IMR-90 (cell line): Measurements from ENCODE around the gene HIVEP3. TPM values are rescaled to one million over a fixed set of nuclear protein-coding genes. Genes with fewer than 3 reads are reported as not detected.
A peak's percentile ranks its signal among the peaks of the same experiment; 100 is the strongest.

ENCODE experiments used
- ATAC-seq: fragments of 200-7000 bp; cut with Tn5 transposase; 2 replicates; pipeline ENCODE4 v1.9.1; 2020; ENCODE audit warnings: low read depth, mild to moderate bottlenecking, moderate library complexity
- BruUV-seq: library from RNA; stranded (reverse); fragments of 400-500 nt; replicated peaks from 2 replicates; lab custom pipeline; 2021; lab: Mats Ljungman, UMichigan
- CTCF ChIA-PET: fragments of 300-600 bp; formaldehyde crosslinking; extraction: SDS; loops from one replicate; lab custom pipeline; 2021; ENCODE audit warnings: antibody characterized with exemption; lab: Yijun Ruan, JAX
- POLR2A ChIA-PET: fragments of 300-600 bp; sonication (Branson Sonifier 250); formaldehyde crosslinking; loops from one replicate; lab custom pipeline; 2022; ENCODE audit warnings: antibody characterized with exemption; ENCODE audit not compliant: unreplicated experiment; lab: Charles Lee
- DNase-seq: peaks from one replicate; pipeline ENCODE4 v3.0.0; 2013
- H2AFZ ChIP-seq: replicated peaks from 2 replicates; pipeline ENCODE3; 2013; ENCODE audit warnings: low read length, mild to moderate bottlenecking; ENCODE audit not compliant: poor library complexity
- H2AK5ac ChIP-seq: 2 replicates; pipeline ENCODE4 v1.6.1; 2013; ENCODE audit warnings: low read depth, low read length, inconsistent platforms
- H2AK9ac ChIP-seq: replicated peaks from 2 replicates; pipeline ENCODE3; 2013; ENCODE audit warnings: mild to moderate bottlenecking, low read depth, low read length, moderate library complexity; ENCODE audit not compliant: poor library complexity
- H2BK120ac ChIP-seq: 2 replicates; pipeline ENCODE4 v1.6.1; 2013; ENCODE audit warnings: low read depth, low read length, inconsistent platforms
- H2BK15ac ChIP-seq: 3 replicates; pipeline ENCODE4 v1.6.1; 2013; ENCODE audit warnings: low read depth, low read length, inconsistent platforms
- H2BK20ac ChIP-seq: 2 replicates; pipeline ENCODE4 v1.6.1; 2013; ENCODE audit warnings: low read depth, mild to moderate bottlenecking, inconsistent platforms, low read length, moderate library complexity
- H2BK5ac ChIP-seq: 2 replicates; pipeline ENCODE4 v1.6.1; 2013; ENCODE audit warnings: mild to moderate bottlenecking, low read depth, low read length, inconsistent platforms; ENCODE audit not compliant: poor library complexity, severe bottlenecking
- H3K14ac ChIP-seq: replicated peaks from 2 replicates; pipeline ENCODE4 v1.6.1; 2013; ENCODE audit warnings: low read depth, low read length, inconsistent platforms
- H3K18ac ChIP-seq: 2 replicates; pipeline ENCODE4 v1.6.1; 2013; ENCODE audit warnings: low read depth, low read length, control low read depth
- H3K23ac ChIP-seq: 2 replicates; pipeline ENCODE4 v1.6.1; 2013; ENCODE audit warnings: low read depth, low read length, inconsistent platforms
- H3K27ac ChIP-seq: 2 replicates; pipeline ENCODE4 v1.5.1; 2013; ENCODE audit warnings: mild to moderate bottlenecking, control low read depth, low read length; ENCODE audit not compliant: insufficient read depth
- H3K27me3 ChIP-seq: 2 replicates; pipeline ENCODE4 v1.6.1; 2013; ENCODE audit warnings: low read length; ENCODE audit not compliant: control insufficient read depth, insufficient read depth
- H3K36me3 ChIP-seq: 2 replicates; pipeline ENCODE4 v1.6.1; 2013; ENCODE audit warnings: low read length, mixed read lengths; ENCODE audit not compliant: control insufficient read depth, insufficient read depth
- H3K4ac ChIP-seq: 2 replicates; pipeline ENCODE4 v1.6.1; 2013; ENCODE audit warnings: low read depth, low read length, inconsistent platforms
- H3K4me1 ChIP-seq: 2 replicates; pipeline ENCODE4 v1.6.1; 2013; ENCODE audit warnings: low read length, mixed read lengths; ENCODE audit not compliant: control insufficient read depth, insufficient read depth
- H3K4me2 ChIP-seq: 2 replicates; pipeline ENCODE4 v1.6.1; 2013; ENCODE audit warnings: low read depth, mild to moderate bottlenecking, control low read depth, low read length, moderate library complexity
- H3K4me3 ChIP-seq: 2 replicates; pipeline ENCODE4 v1.5.1; 2013; ENCODE audit warnings: low read depth, mild to moderate bottlenecking, control low read depth, low read length, moderate library complexity; ENCODE audit not compliant: insufficient read depth
- H3K56ac ChIP-seq: 2 replicates; pipeline ENCODE4 v1.6.1; 2013; ENCODE audit warnings: low read length, inconsistent platforms; ENCODE audit not compliant: insufficient read depth; ENCODE audit errors: extremely low read depth
- H3K79me1 ChIP-seq, 2 experiments: 2 replicates each; pipeline ENCODE4 v1.6.1; 2013; ENCODE audit warnings: low read length in 2 of 2, inconsistent platforms in 1 of 2, low read depth in 1 of 2
- H3K9ac ChIP-seq: 2 replicates; pipeline ENCODE4 v1.6.1; 2013; ENCODE audit warnings: low read depth, low read length, control low read depth
- H3K9me1 ChIP-seq: 2 replicates; pipeline ENCODE4 v1.6.1; 2013; ENCODE audit warnings: low read length, inconsistent platforms; ENCODE audit not compliant: insufficient read depth
- H3K9me3 ChIP-seq: 2 replicates; pipeline ENCODE4 v1.6.1; 2013; ENCODE audit warnings: low read length; ENCODE audit not compliant: control insufficient read depth, insufficient read depth
- H4K20me1 ChIP-seq: 2 replicates; pipeline ENCODE4 v1.6.1; 2013; ENCODE audit warnings: low read length, inconsistent platforms; ENCODE audit not compliant: insufficient read depth
- H4K5ac ChIP-seq: 2 replicates; pipeline ENCODE4 v1.6.1; 2013; ENCODE audit warnings: mild to moderate bottlenecking, low read depth, low read length, control low read depth
- H4K8ac ChIP-seq, 2 experiments: 2 replicates each; pipeline ENCODE4 v1.6.1; 2013; ENCODE audit warnings: low read depth in 2 of 2, low read length in 2 of 2, control low read depth in 1 of 2, inconsistent platforms in 1 of 2
- H4K91ac ChIP-seq: 2 replicates; pipeline ENCODE4 v1.6.1; 2013; ENCODE audit warnings: low read depth, low read length, inconsistent platforms; ENCODE audit not compliant: insufficient read depth
- BHLHE40 ChIP-seq: fragments of 150-350 bp; IDR thresholded peaks from 2 replicates; pipeline ENCODE4 v1.6.1; 2016; ENCODE audit warnings: mild to moderate bottlenecking, low read depth, low read length
- CEBPB ChIP-seq: IDR thresholded peaks from 2 replicates; pipeline ENCODE4 v1.6.1; 2012; ENCODE audit warnings: low read depth, low read length, improper control_type of control experiment
- CHD1 ChIP-seq: IDR thresholded peaks from 2 replicates; pipeline ENCODE4 v1.6.1; 2012; ENCODE audit warnings: low read depth, low read length, improper control_type of control experiment
- CTCF ChIP-seq: conservative IDR thresholded peaks from 2 replicates; pipeline ENCODE4 v1.5.1; 2012; ENCODE audit warnings: mild to moderate bottlenecking, low read depth, low read length, improper control_type of control experiment
- ELK1 ChIP-seq: fragments of 150-350 bp; IDR thresholded peaks from 2 replicates; pipeline ENCODE4 v1.6.1; 2016; ENCODE audit warnings: low read depth, mild to moderate bottlenecking, low read length, moderate library complexity, borderline replicate concordance
- FOS ChIP-seq: fragments of 150-350 bp; IDR thresholded peaks from 2 replicates; pipeline ENCODE4 v1.6.1; 2016; ENCODE audit warnings: low read depth, low read length
- MAFK ChIP-seq: IDR thresholded peaks from 2 replicates; pipeline ENCODE4 v1.6.1; 2012; ENCODE audit warnings: low read depth, low read length, improper control_type of control experiment
- MAZ ChIP-seq: IDR thresholded peaks from 2 replicates; pipeline ENCODE4 v1.6.1; 2012; ENCODE audit warnings: low read depth, mild to moderate bottlenecking, low read length, improper control_type of control experiment, moderate library complexity, borderline replicate concordance
- MXI1 ChIP-seq: IDR thresholded peaks from 2 replicates; pipeline ENCODE4 v1.6.1; 2012; ENCODE audit warnings: low read depth, mild to moderate bottlenecking, low read length, moderate library complexity, borderline replicate concordance
- NFE2L2 ChIP-seq: fragments of 150-350 bp; IDR thresholded peaks from 2 replicates; pipeline ENCODE4 v1.6.1; 2016; ENCODE audit warnings: low read depth, mild to moderate bottlenecking, low read length
- POLR2A ChIP-seq: IDR thresholded peaks from 2 replicates; pipeline ENCODE4 v1.6.1; 2012; ENCODE audit warnings: mild to moderate bottlenecking, low read depth, low read length
- RAD21 ChIP-seq: IDR thresholded peaks from 2 replicates; pipeline ENCODE4 v1.6.1; 2012; ENCODE audit warnings: low read length, improper control_type of control experiment
- RCOR1 ChIP-seq: IDR thresholded peaks from 2 replicates; pipeline ENCODE4 v1.6.1; 2012; ENCODE audit warnings: mild to moderate bottlenecking, low read length, improper control_type of control experiment; ENCODE audit not compliant: insufficient replicate concordance
- RFX5 ChIP-seq: IDR thresholded peaks from 2 replicates; pipeline ENCODE4 v1.8.0; 2012; ENCODE audit warnings: low read depth, mild to moderate bottlenecking, low read length, moderate library complexity
- SMC3 ChIP-seq: fragments of 150-350 bp; IDR thresholded peaks from 2 replicates; pipeline ENCODE4 v1.6.1; 2016; ENCODE audit warnings: low read depth, mild to moderate bottlenecking, antibody characterized with exemption, low read length, moderate library complexity
- USF2 ChIP-seq: fragments of 150-350 bp; IDR thresholded peaks from 2 replicates; pipeline ENCODE4 v1.6.1; 2017; ENCODE audit warnings: mild to moderate bottlenecking, antibody characterized with exemption, low read length, low read depth
- WGBS, 2 experiments: methylation state at CpG; one replicate each; pipeline versions ENCODE4 v1.1.5 to v1.1.7; 2013; ENCODE audit warnings: missing lambda C conversion rate in 2 of 2; ENCODE audit not compliant: insufficient read length in 1 of 2; ENCODE audit errors: extremely low coverage in 2 of 2; 5-methylcytosine and 5-hydroxymethylcytosine counted together
- dilution Hi-C: fragments of 300-500 bp; cut with HindIII; formaldehyde crosslinking; loops from one replicate; pipeline ENCODE4 v1.14.3; 2018; ENCODE audit warnings: low sequenced_read_pairs; ENCODE audit not compliant: unreplicated experiment
- in situ Hi-C: fragments of 300-500 bp; cut with MboI; formaldehyde crosslinking; loops from 3 replicates; pipeline ENCODE4 v1.14.3; 2019; ENCODE audit warnings: low sequenced_read_pairs, inconsistent platforms, mixed read lengths
- intact Hi-C: fragments of 100-400 bp; cut with micrococcal nuclease; formaldehyde crosslinking; loops from 2 replicates; pipeline ENCODE4 v1.10.0; 2022
- polyA plus RNA-seq, 3 experiments: library from polyadenylated mRNA; depleted of rRNA; stranded (reverse); fragments of >200 nt; gene quantifications; 2 replicates each; pipeline ENCODE4 v1.2.3, GENCODE V29; 2012; ENCODE audit warnings: low replicate concordance in 1 of 3
- total RNA-seq: library from RNA; depleted of rRNA; stranded (reverse); fragments of >200 nt; gene quantifications from 2 replicates; pipeline ENCODE4 v1.2.3, GENCODE V29; 2012

Gene HIVEP3
- total and polyA plus RNA-seq, 2 of the 4 experiments (the other 2 are of a cell fraction), result 1.4 to 4.0 TPM

DNA sequence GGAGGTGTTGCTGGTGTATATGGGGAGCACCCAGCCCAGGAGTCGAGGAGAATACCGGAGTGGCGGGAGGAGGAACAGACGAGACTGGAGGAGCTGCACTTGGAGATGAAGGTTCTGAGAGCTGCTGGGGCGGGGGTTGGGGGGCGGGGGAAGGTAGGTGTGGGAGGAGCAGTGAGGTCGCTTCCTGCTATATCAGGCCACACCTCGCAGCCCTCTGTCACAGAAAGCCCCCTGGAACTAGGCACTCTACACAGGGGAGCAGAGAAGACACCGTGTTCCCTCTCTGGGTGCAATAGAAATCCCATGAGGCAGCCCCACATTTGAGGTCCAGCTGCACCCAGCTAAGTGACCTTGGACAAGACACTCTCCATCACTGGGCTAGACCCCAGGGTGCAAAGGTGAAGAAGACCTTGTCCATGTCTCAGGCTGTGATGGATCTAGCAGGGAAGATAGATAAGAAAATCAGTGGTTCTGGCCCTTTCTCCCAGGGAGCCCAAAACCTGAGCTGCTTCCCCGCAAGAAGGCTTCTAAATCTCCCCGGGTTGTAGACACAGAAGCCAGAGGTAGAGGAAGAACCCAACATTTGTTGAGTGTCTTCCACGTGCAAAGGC, 278.5 kb downstream of the HIVEP3 start:
- Histone ChIP-seq H2BK120ac (peak overlapping the region; percentile 50; the same call in 1 of the 2 replicates), H4K8ac (no peak overlapping the region), H2AK9ac (peak overlapping the region; percentile 47), H3K4me2 (no peak overlapping the region), H3K27ac (no peak overlapping the region), H3K9me3 (no peaks in the 10 kb centered on the region), H3K36me3 (no peaks in the 10 kb centered on the region), H4K5ac (peak overlapping the region; percentile 28; the same call in 1 of the 2 replicates), H2AFZ (peak overlapping the region; percentile 66), H3K4me1 (peaks cover 11% of the 10 kb centered on the region), H4K91ac (peak overlapping the region; percentile 54; the same call in 1 of the 2 replicates), H2BK5ac (no peak overlapping the region), H3K79me1 (peaks cover 15 to 26% of the 10 kb centered on the region in 2 experiments; a peak in 3 of 4 replicates), H2AK5ac (peak overlapping the region; percentile 77), H3K14ac (peak overlapping the region; percentile 13; the same call in 1 of the 2 replicates), H3K18ac (no peak overlapping the region), H3K27me3 (no peaks in the 10 kb centered on the region), H2BK20ac (peak overlapping the region; percentile 69), H3K23ac (no peak overlapping the region), H3K56ac (no peak overlapping the region), H3K4me3 (no peak overlapping the region), H3K9ac (no peak overlapping the region), H2BK15ac (no peak overlapping the region), H3K9me1 (peaks cover 26% of the 10 kb centered on the region), H3K4ac (peak overlapping the region; percentile 71), H4K20me1 (no peaks in the 10 kb centered on the region)
- intact Hi-C loops (no loop called here), dilution Hi-C loops (no loop called here), in situ Hi-C loops (no loop called here)
- DNase-seq, result no peak
- BruUV-seq, result no TSS peak
- ATAC-seq, result no peak
- CTCF ChIA-PET, result interaction anchor here (0.9 kb wide), 1 partner anchor 9 kb away, joined by 3 read pairs; no protein-coding TSS in a partner anchor
- TF ChIP-seq NFE2L2 (no peak), RFX5 (no peak), ELK1 (no peak), BHLHE40 (no peak), MAZ (no peak), CEBPB (no peak), MXI1 (no peak), CHD1 (no peak), RAD21 (no peak), USF2 (no peak), RCOR1 (no peak), FOS (no peak), SMC3 (no peak), CTCF (no peak), MAFK (no peak), POLR2A (no peak)
- WGBS, 2 experiments, result no CpG with 5 or more reads among the region's 12 CpGs
- POLR2A ChIA-PET, result no interaction called here
